ENCODE results near the gene MAPKAPK2.
"Not testable (repeated sequence)": the region's sequence is repeated elsewhere in the genome, so short reads cannot be mapped to it uniquely, and the experiment has no call there.

The MAPKAPK2 gene

DNA sequence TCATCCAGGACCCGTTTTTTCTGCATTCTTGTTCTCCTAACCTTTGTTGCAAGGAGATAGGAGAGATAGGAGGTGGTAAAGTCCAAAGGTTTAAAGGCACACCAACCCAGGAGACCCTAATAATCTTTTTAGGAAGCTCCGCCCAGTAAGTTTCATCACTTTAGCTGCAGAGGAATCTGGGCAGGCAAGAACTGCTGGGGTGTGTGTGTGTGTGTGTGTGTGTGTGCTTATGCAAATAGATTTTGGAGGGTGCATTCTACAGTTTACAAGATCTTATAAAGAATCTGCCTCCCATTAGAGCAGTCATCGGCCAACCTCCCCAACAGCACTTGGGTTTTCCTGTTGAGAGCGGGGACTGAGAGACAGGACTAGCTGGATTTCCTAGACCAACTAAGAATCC, 91.5 kb downstream of the MAPKAPK2 start:
- TF ChIP-seq CTCF (conservative IDR thresholded peaks at IDR 0.05): no peak

GRCh38 chr1:206778031-206778430, 93.3 kb downstream of the MAPKAPK2 start:
- TF ChIP-seq CTCF (conservative IDR thresholded peaks at IDR 0.05): no peak
- no peak overlapping the region for H3K27ac ChIP-seq

More for the DNA sequence above, 91.5 kb downstream of the MAPKAPK2 start:
- no peak overlapping the region; the same call in 1 of the 2 replicates for H3K27ac ChIP-seq

DNA sequence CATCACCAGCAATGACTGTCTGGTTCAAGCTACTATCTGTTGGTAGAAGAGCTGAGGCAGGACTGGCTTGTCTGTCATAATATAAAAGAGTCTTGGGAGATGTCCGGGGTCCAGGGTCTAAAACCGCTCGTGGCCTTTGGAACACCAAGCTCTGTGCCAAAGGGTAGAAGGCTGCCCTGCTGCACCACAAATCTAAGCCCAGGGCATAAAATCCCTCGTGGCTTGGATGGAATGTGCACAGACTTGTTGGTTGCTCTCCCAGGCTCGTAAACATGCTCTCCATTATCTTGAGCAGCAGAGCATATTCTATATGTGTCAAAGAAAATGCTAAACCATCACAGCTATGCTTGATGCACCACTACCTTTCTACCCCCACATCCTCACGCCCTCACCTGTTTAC, 94.2 kb downstream of the MAPKAPK2 start:
- H3K27ac ChIP-seq: not testable (repeated sequence)

DNA sequence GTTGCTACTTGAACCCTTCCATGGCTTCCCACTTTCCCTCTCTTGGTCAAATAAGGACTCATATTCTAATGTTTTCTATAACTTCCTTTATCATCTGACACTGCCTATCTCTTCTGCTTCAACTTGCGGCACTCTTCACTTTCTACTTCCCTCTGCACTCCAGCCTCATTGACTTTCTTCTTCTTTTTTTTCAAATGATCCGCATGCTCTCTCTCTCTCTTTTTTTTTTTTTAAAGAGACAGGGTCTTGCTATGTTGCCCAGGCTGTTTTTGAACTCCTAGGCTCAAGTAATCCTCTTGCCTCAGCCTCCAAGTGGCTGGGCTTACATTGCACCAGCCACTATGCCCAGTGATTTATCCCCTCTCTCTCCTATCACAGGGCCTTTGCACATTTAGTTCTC, 94.9 kb downstream of the MAPKAPK2 start:
- no peak overlapping the region for H3K27ac ChIP-seq
- TF ChIP-seq CTCF (conservative IDR thresholded peaks at IDR 0.05): no peak

DNA sequence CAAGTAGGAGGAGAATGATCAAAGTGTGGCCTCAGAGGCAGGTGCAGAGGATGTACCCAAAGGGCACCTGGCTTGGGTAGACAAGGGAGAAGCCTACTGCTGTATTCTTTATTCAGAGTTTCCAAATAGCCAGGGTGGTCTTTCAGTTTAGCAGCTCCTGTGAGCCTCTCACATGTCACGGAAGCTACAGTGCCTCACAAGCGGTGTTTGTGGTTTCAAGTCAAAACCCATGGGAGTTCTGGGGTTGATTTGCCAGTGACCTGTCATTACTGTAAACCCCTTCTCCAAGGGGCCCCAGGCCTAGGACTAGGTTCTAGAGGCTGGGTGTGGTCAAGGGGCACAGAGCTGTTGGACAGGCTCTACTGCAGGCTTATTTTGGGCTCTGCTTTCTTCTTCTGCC, 97.7 kb downstream of the MAPKAPK2 start:
- TF ChIP-seq CTCF (conservative IDR thresholded peaks at IDR 0.05): no peak
- H3K27ac ChIP-seq: no peak overlapping the region

GRCh38 chr1:206783506-206783905, 98.8 kb downstream of the MAPKAPK2 start:
- H3K27ac ChIP-seq: no peak overlapping the region
- no peak for TF ChIP-seq CTCF (conservative IDR thresholded peaks at IDR 0.05)
